Tibial artery (tissue), 4 donors: Measurements from ENCODE around the gene PKP1.
"Not testable (repeated sequence)": the region's sequence is repeated elsewhere in the genome, so short reads cannot be mapped to it uniquely, and the experiment has no call there.

ENCODE experiments used
- DNase-seq, 2 donors: peaks; one replicate each; pipeline ENCODE4 v3.0.0-alpha.2; 2019
- H3K27ac ChIP-seq, 2 donors: fragments of 200-600 bp; sonication (generic) in 1 of 2; 1 replicate in 1 of 2; 2 replicates in 1 of 2; pipeline ENCODE4 v1.5.1; 2018 to 2019; ENCODE audit warnings: mild to moderate bottlenecking in 1 of 2
- H3K27me3 ChIP-seq, 2 donors: fragments of 200-600 bp; sonication (generic) in 1 of 2; one replicate each; pipeline versions ENCODE4 v1.5.1 to v1.6.0; 2016 to 2019
- H3K36me3 ChIP-seq, 3 donors: fragments of 200-600 bp; sonication (generic) in 2 of 3; one replicate each; pipeline ENCODE4 v1.5.1; 2016 to 2019; ENCODE audit warnings: mild to moderate bottlenecking in 2 of 3
- H3K4me1 ChIP-seq, 4 donors: fragments of 200-600 bp; sonication (generic) in 2 of 4; 1 replicate in 3 of 4; 2 replicates in 1 of 4; pipeline ENCODE4 v1.5.1; 2016 to 2019
- H3K4me3 ChIP-seq, 2 donors: fragments of 200-600 bp; sonication (generic) in 1 of 2; 1 replicate in 1 of 2; 2 replicates in 1 of 2; pipeline ENCODE4 v1.5.1; 2018 to 2019; ENCODE audit warnings: mild to moderate bottlenecking in 2 of 2
- H3K9me3 ChIP-seq, 3 donors: fragments of 200-600 bp; sonication (generic) in 1 of 3; one replicate each; pipeline ENCODE4 v1.5.1; 2016 to 2019
- CTCF ChIP-seq, 2 experiments: fragments of 200-600 bp in 1 of 2; fragments of 450-650 bp in 1 of 2; IDR thresholded peaks; one replicate each; pipeline ENCODE4 v1.5.1; 2017 to 2019; ENCODE audit warnings: antibody characterized with exemption in 2 of 2, mild to moderate bottlenecking in 1 of 2, moderate library complexity in 1 of 2
- intact Hi-C: fragments of 100-400 bp; cut with DNase I; formaldehyde crosslinking; loops from one replicate; pipeline ENCODE4 v1.15.0; 2023; ENCODE audit warnings: low total_unique reads

The PKP1 gene

GRCh38 chr1:201253411-201253810, 29.9 kb upstream of the PKP1 start:
- intact Hi-C loops = loop anchor here (5.0 kb wide), 2 partner anchors 109 to 264 kb away; no protein-coding TSS in a partner anchor
- Histone ChIP-seq H3K36me3 (no peaks in the 10 kb centered on the region), H3K9me3 (no peaks in the 10 kb centered on the region), H3K27ac (no peak overlapping the region), H3K4me3 (no peak overlapping the region), H3K27me3 (peaks cover 0 to 14% of the 10 kb centered on the region in 2 donors), H3K4me1 (no peaks in the 10 kb centered on the region)
- TF ChIP-seq CTCF (IDR thresholded peaks at IDR 0.05) = no peak
- no peak for DNase-seq

GRCh38 chr1:201253906-201254624, 29.2 kb upstream of the PKP1 start:
- Histone ChIP-seq H3K4me3 (no peak overlapping the region), H3K27me3 (peaks cover 0 to 17% of the 10 kb centered on the region in 2 donors), H3K36me3 (no peaks in the 10 kb centered on the region), H3K27ac (no peak overlapping the region), H3K4me1 (no peaks in the 10 kb centered on the region), H3K9me3 (no peaks in the 10 kb centered on the region)
- TF ChIP-seq CTCF (IDR thresholded peaks at IDR 0.05) = no peak
- no peak for DNase-seq
- intact Hi-C loops = loop anchor here (5.0 kb wide), 2 partner anchors 108 to 263 kb away; no protein-coding TSS in a partner anchor

GRCh38 chr1:201254625-201255478, 28.5 kb upstream of the PKP1 start:
- TF ChIP-seq CTCF (IDR thresholded peaks at IDR 0.05) = peak; percentile 94 to 97
- no peaks in the 10 kb centered on the region for H3K36me3 ChIP-seq
- intact Hi-C loops = loop anchor here (5.0 kb wide), 2 partner anchors 107 to 262 kb away; no protein-coding TSS in a partner anchor
- peaks cover 0 to 6% (median 4%) of the 10 kb centered on the region in 4 donors for H3K4me1 ChIP-seq
- H3K27me3 ChIP-seq = peaks cover 0 to 24% of the 10 kb centered on the region in 2 donors
- DNase-seq = no peak
- no peak overlapping the region for H3K27ac ChIP-seq
- H3K9me3 ChIP-seq = no peaks in the 10 kb centered on the region
- H3K4me3 ChIP-seq = no peak overlapping the region

- Histone ChIP-seq H3K9me3 (no peaks in the 10 kb centered on the region), H3K27ac (no peak overlapping the region), H3K36me3 (no peaks in the 10 kb centered on the region), H3K27me3 (peaks cover 0 to 32% of the 10 kb centered on the region in 2 donors), H3K4me3 (no peak overlapping the region), H3K4me1 (peaks cover 0 to 12% (median 8%) of the 10 kb centered on the region in 4 donors)
- TF ChIP-seq CTCF (IDR thresholded peaks at IDR 0.05) = no peak
- no peak for DNase-seq
- intact Hi-C loops = no loop called here
These were observed 27.6 kb upstream of the PKP1 start for GRCh38 chr1:201255479-201256362.

GRCh38 chr1:201258132-201258531, 25.2 kb upstream of the PKP1 start:
- Histone ChIP-seq H3K4me1 (peaks cover 0 to 12% (median 8%) of the 10 kb centered on the region in 4 donors), H3K27me3 (peaks cover 0 to 49% of the 10 kb centered on the region in 2 donors)
- H3K4me3 ChIP-seq, H3K9me3 ChIP-seq, intact Hi-C loops, DNase-seq, H3K36me3 ChIP-seq, H3K27ac ChIP-seq: not testable (repeated sequence)
